Fibroblast of the conjunctiva (primary cell): ENCODE measurements around the gene SLC24A3.

Experiments
- DNase-seq: peaks from one replicate; pipeline ENCODE4 v3.0.0-alpha.2; 2010; ENCODE audit warnings: low read depth

Gene SLC24A3

DNA sequence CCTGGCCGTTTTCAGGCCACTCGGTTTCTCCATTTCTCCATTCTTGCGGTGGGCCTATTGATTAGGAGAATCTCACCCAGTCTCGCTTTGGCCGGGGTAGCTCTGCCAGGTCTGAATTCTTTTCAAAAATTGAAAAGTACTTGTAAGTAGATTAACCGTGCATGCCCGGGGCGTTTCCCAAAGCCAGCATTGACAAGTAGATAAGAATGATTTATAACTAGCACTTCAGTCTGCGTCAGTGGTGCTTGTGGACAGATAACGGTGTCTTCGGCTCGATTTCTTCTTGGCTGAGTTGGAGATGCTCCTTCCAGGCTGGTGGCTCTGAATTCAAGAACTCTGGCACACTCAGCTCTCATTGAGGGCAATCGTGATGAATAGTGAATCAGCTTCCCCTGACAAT is 29.0 kb downstream of the SLC24A3 start:
- DNase-seq = no peak

DNA sequence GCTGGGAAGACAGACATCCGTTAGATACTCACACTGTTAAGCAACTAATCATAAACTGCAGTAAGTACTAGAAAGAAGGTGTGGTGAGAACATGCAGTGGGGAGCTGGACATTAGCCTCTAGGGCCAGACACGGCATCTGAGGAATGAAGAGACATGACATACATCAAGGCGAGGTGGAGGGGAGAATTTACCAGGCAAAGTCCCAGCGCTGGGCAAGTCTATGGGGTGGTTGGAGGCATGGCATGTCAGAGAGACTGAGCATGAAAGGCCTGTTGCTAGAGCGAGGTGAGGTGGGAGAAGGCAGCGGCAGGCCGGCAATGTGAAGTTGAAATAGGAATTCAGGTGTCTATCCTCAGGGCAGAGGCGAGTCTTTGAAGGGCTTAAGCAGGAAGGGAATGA is 31.8 kb downstream of the SLC24A3 start:
- no peak for DNase-seq

DNA sequence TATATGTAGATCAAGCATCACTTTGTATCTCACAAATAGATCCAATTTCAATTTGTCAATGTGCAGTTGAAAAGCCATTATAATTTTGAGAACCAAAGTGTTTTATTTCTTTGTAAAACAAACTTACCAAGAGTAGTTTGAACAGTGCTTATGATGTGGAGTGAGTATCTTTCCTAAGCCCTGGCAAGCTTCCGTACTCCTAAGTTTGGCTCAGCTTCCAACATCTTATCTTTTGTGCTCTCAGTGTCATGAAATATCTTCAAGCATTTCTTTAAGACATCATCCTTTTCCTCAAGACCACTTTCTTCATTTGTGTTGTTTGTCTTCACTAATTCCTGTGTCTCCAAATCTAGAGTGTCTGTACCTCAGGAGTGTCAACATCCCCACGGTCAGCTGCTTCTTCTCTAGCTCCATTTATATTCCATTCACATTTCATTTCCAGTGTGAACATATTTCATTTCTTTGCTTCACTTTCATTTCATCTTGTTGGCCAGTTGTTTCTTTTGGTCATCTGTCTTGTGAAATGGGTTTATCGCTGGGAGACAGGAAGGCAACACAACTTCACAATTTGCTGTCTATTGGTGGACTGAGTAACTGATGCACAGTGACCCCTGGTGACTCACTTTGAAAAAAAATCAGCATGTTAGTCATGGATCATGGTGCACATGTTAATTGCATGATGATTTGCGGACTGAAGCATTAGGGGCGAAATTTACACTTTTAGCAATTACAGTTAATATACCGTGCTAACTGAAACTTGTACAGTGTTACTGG is 36.9 kb downstream of the SLC24A3 start:
- DNase-seq = no peak

DNA sequence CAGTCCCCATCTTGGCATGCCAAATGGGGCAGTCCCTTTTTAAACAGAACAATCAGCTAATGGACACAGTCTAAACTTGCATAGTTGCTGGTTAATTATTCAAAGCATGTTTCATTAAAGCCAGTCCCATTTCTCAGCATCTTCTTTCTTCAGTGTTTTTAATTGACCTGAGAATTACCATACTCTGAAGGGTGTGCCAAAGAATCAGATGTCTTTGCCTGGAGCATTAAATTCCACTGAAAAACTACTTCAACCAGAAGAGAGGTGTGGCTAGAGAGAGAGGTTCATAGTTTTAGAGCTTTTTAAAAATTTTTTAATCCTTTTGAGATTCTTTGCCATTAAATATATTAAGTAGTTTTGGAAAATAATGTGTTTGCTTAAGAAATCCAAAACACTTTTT is 37.9 kb downstream of the SLC24A3 start:
- no peak for DNase-seq

DNA sequence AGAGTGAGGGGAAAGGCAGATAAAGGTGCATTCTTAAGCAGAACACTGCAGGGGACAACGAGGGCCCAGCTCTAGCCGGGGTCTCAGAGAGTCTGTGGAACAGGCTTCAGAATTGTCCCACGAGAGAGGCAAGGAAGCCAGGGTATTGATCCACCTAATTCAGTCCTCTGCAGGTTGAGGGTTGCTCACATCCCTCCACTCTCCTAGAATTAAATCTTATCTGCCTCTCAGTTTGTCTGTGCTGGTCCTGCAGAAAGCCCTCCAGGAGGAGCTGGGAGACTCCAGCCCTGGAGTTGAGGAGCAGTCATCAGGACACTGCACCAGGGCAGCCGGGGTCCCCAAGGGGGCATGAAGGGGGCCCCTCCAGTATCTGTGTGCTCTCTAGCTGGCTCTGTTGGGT is 39.1 kb downstream of the SLC24A3 start:
- DNase-seq = no peak

DNA sequence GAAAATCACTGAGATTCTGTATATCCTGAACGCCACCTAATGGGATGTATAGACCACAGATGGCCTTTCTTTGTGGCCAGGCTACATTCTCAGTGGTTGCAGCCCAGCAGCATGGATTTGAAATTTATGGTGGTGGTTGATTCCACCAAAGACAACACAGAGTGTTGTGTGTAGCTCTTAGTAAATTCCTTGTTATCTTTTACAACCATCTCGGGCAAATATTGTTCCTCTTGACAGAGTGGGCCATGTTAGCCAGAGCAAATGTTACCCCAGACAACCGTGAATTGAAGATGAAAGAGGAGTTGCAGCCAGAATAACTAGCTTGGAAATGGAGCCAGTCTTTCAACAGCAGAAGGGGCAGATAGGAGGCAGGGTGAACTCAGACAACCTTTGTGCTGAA is 39.5 kb downstream of the SLC24A3 start:
- DNase-seq = no peak

DNA sequence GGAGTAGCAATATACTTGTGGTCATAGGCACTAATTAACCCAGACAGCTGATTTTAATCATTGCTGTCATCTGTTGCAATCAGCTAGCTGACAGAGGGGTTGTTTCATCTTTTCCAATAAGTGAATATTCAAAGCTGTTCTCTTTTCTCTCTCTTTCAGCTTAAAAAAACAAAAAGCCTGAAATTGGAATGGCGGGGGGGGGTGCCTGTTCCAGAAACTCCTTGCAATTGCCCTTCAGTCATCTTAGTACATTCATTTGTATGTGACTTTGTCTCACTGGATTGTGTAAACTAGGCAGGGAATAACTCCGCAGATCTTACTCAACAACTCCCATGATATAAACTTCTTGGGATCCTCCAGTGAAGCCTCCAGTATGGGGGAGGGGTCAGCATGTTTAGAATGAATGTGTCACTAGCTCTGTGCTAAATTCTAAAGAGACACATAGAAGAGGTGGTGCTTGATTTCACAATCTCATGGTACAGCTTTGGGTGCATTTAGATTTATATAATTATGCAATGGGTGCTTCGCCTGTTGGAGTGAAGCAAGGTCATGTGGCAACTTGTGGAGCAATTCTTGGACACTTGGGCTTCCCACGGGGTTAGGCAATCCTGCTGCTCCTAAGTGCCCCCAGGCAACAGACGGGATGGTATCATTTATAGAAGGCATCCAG is 40.1 kb downstream of the SLC24A3 start:
- DNase-seq = peak; percentile 54

DNA sequence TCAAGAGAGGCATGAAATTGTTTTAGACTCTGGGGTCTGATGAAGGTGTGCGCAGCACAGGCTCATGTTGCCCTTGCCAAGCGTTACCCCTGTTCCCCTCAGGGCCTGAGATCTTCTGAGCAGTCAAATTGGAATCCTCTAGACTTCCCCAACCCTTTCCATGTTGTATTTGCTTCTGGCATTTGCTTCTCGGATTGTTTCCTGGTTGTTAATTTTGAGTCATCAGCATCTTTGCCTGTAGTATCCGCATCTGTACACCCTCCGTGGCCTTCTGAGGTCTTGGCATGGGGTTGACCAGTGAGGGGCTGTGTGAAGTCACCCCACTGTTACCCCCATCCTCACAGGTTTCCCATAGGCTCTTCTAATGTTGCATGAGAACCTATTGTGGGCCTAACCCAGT is 40.9 kb downstream of the SLC24A3 start:
- no peak for DNase-seq

DNA sequence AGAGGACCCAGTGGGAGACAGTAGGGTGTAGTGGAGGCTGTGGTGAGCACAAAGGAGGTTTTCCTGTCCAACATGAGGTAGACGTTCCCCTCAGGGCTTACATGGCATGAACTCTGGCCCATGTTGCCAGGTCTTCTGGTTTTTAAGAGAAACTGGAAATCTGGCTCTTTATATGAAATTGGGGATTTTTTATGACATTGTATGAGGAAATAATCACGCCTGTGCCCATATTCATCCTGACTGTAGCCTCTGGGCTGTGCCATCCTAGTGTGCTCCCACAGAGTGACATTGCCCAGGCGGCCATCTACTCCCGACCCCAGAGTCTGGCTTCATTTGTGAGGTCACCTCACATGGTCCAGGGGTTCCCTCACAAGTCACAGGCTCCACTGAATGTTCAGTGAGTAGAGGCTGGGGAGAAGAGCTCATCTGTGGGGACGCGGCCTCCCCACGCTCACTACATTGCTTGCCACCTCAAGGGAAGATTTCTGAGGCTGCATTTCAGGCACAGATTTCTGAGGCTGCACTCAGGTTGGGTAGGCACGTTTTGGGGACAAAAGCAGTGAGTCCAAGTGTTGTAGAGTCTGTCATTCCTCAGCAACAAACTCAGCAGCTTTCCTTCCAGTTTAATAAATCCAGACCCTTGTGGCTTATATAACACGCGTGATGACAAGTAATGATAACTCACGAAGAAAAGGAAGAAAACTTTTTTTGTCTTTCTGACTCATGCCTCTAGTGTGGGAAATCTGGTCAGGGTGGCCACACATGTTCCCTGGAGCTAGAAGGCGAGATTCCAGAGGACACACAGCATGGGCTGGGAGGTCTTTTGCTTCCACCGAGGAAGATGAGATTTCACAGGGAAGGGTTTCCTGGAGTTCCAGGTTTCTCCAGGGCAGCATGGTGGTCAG is 41.7 kb downstream of the SLC24A3 start:
- no peak for DNase-seq

DNA sequence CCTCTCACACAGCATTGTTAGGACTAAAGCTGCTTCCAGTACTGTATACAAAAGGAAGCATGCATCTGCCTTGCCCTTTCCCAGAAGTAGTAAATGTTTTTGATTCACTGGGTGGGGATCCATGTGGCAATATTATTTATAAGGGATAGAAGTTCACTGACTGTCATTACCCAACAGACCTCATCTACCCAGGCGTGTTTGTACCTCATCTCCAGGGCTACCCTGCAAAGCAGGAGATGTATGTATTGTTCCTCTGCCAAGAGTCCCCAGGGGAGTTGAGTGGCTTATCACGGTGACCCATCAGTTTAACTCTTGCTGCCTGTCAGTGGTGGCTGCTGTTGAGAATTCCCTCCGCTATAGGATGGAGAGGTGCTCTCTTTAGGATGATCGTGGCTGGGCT is 42.5 kb downstream of the SLC24A3 start:
- no peak for DNase-seq

DNA sequence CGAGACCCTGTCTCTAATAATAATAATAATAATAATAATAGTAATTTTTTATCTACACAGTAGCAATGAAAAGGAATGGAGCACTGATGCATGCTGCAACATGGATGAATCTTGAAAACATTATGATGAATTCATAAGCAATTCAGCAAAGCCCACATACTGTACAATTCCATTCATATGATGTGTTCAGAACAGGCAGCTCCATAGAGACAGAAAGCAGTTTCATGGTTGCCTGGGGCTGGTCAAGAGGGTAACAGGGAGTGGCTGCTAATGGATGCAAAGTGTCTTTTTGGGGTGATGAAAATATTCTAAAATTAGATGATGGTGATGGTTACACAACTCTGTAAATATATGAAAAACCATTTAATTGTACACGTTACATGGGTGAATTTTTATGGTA is 43.6 kb downstream of the SLC24A3 start:
- DNase-seq = no peak

DNA sequence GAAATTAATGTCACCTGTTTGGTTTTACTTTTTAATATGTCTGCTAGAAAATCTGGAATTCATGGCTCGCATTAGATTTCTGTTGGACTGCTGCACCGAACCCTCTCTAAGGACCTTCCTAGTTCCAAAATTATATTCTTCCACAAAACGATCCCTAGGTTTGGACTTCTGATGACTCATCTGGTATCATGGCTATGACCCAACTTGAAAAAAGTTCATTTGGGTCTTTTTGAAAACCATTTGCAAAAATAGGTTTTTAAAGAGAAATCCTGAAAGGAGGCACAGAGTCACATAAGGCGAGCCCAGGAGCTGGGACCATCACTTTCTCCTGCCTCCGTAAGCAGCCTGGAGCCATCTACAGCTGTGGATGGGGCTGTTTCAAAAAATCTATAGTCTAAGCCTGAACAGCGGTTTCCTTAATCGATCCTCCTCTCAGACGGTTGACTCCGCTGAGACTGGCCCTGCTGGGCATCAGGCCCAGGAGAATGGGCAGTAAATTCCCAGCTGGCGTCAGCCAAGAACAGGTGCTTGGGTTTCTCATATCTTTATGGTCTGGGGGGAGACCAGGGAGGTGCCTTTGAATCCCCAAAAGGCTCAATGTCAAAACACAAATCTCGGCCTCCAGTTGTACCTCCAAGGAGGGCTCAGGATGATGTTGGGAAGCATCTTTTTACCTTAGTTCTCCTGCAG is 44.6 kb downstream of the SLC24A3 start:
- no peak for DNase-seq

DNA sequence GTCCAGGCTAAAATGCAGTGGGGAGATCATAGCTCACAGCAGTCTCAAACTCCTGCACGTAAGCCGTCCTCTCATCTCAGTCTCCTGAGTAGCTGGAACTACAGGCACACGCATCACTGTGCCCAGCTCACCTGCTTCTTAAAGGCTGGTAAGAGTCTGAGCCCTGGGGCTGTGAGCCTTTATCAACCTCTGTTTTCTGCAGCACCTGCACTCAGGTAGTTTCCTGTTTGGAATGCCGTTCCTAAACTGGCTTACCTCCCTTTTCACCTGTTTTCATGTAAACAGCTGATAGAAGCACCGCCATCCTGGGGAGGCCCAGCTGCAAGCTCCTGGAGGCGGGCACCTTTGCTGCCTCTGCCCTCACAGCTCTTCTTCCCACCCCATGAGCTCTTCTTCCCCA is 45.4 kb downstream of the SLC24A3 start:
- DNase-seq = no peak

DNA sequence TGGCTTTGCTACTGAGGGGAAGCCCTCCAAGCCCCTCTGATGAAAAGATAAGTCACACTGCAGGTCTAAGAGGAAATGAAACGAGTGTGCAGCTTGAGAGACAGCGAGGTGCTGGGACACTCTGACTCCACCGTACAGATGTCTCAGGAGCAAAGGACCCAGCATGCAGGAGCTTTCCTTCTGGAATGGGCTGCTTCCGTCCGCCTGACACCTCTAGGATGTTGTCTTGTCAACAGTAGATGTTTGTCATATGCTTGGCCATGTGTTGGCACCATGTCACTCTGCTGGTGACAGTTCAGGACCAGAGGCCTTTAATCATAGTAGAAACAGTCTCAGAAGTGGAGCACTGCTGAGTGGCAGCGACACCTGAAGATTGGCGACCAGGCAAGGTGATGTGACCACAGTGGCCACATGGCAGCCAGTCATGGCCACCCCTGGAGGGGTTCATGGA is 46.7 kb downstream of the SLC24A3 start:
- DNase-seq = no peak

DNA sequence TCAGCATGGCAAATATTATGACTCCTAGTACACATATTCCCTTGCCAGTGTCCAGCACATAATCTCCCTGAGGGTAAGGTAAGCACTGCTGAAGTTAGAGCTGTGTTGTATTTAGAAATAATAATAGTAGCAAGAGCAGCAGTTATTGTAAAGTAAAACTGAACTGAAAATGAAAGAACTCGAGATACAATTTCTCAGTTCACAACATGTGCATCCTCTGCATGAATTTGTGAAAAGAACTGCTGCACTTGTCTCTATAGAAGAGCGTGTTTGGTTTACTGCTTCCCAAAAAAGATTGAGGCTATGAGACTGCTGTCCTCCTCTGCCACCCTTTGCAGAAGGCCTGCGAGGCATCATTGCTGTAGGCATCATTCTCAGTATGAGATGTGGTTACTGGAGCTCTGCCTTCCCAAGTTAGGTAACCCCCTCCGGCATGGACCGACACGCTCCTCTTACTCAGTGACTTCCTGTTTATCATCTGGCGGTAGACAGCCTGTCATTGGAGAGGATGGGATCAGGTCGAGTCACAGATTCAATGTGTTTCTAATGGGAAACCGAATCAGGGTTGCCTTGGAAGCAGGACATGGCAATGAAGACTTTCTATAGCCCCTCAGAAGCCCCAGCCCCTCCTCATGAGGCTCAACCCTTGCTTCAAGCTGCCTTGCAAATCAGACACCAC is 48.1 kb downstream of the SLC24A3 start:
- no peak for DNase-seq

DNA sequence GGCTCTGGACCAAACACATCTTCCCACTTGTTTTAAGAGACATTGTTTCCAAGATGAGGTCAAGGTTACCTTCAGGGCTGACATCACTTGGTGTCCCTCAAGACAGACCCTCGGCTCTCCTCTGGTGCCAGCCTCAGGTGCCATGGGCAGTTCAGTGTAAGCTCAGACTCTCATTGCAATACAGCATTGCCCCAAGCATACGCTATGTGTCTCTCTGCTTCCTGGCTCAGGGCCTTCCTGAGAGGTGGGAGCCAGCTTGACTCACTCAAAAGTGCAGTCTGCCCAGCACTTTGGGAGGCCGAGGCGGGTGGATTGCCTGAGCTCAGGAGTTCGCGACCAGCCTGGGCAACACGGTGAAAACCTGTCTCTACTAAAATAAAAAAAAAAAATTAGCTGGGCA is 51.7 kb downstream of the SLC24A3 start:
- no peak for DNase-seq

DNA sequence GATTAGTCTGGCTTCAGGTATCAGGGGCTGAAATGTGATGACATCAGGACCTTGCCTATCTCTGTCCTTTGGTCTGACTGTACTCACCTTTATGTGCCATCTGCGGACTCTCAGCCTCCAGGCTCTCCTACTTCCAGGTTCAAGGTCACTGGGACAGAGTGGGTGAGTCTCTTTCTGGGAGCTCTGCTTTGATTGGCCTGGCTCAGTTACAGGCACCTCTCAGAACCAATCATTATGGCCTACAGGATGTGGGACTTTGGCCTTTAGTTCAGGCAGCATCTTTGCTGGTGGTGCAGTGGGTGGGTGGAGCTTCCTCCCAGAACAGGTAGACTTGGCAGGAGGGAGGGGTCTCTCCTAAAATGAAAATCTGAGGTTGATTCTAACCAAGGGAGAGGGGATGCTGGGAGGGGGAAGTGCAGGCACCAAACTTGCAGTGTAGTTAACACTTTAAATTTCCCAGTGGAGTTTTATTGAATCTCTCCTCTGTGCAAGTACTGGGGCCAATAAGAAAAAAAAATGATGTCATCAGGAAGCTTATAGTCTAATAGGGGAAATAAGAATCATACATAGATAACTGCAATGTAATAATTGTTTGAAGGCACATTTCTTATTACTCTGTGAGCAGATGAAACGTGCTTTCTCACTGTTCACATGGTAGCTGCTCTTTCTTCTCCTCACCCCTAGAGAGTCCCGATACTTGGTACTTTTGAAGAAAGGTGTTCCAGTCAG is 53.4 kb downstream of the SLC24A3 start:
- no peak for DNase-seq

DNA sequence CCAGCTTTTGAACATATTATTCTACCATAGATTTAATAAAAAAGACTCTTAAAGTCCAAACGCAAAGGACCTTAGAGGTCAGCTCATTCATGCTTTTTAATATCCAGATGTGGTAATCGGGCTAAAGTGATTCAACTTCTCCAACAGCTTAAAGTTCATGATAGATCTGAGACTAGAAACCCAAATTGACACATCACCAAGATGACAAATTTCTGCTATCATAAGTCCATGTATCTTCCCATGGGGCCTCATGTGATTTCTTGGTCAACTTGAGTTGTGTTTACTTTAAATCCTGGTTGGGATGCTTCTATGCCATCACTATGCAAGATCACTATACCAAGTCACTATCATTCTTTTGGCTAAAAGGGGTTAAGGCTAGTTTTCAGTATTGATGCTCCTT is 56.0 kb downstream of the SLC24A3 start:
- DNase-seq = no peak

DNA sequence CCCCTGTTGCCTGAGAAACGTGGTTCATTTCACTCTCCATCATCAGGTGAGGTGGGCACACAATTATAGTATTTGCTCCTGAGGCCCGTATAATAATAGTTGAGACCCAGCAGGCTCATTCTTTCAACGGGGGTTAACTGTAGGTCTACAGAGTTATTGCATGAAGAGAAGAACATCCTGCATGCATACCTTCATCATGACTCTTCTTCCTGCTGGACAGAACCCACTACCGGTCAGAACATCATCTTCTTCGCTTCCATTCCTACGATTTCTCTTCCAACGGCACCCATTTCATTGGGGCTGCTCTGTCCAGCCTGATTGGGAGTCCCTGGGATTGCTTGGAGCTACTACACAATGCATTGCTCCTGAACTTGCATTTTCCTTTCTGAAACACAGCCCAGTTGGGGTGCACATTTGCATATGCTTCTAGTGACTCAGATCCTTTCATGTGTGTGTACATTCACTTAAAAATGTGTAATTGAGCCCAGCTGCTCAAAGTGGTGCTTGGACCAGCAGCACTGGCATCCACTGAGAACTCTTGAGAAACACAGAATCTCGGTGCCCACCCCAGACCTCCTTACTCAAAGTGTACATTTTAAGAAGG is 57.4 kb downstream of the SLC24A3 start:
- DNase-seq = peak; percentile 47

DNA sequence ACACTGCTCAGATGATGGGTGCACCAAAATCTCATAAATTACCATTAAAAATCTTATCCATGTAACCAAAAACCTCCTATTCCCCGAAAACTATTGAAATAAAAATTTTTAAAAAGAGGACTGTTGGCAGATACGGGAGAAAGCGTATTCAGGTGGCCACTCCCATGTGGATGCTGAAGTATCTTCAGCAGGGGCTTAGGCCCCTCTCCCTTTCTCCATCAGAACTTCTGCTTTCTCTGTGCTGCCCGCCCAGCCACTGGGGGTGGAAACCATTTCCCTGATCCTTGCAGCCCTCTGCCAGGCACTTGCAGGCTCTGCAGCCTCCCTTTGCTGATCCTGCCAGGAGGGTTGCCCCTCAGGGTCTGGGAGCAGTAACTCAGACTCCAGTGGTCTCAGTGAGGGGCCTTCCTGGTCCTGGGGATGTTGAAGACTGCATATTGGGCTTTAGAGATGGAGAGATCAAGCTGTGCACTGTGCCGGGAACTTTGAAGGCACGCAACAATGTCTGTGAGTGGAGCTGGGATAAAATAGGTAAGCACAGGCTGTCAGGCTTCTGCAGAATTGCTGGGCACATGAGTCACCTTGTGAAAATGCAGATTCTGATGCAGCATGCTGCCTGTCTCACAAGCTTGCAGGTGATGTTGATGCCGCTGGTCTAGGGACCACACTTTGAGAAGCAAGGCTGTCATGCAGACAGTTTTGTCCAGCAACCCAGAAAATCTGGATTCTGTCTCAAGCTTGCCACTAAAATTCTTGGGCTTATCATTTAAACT is 59.6 kb downstream of the SLC24A3 start:
- no peak for DNase-seq
